ENCODE data around the gene THSD7A.
A peak's percentile ranks its signal among the peaks of the same experiment; 100 is the strongest.

THSD7A gene

GRCh38 chr7:11620406-11621253 lies 211.4 kb downstream of the THSD7A start:
- no peak for DNase-seq

GRCh38 chr7:11616466-11616865 lies 215.5 kb downstream of the THSD7A start:
- DNase-seq, result no peak

DNA sequence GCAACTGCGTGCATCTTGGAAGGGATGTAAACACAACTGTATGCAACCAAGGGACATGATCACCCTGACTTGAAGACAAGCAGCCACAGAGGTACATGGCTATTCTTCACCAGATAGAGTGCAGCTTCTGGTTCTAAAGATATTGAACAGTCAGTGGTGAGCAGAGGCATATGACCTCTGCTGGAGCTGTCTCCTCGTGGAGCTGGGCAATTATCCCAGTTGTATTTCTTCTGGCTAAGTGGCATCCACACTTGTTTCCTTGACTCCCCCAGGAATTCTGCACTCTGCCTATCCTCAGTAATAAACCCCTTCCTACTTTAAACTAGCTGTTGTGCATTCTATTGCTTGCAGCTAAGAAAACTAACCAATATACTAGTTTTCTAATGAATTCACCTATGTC lies 216.8 kb downstream of the THSD7A start:
- DNase-seq, result no peak

- peak; percentile 35 for DNase-seq
These were observed 218.6 kb downstream of the THSD7A start for GRCh38 chr7:11613292-11613930.

- DNase-seq, result no peak
These were observed 219.3 kb downstream of the THSD7A start for GRCh38 chr7:11612737-11613136.

- DNase-seq, result no peak
These were observed 222.8 kb downstream of the THSD7A start for GRCh38 chr7:11609096-11609670.

DNA sequence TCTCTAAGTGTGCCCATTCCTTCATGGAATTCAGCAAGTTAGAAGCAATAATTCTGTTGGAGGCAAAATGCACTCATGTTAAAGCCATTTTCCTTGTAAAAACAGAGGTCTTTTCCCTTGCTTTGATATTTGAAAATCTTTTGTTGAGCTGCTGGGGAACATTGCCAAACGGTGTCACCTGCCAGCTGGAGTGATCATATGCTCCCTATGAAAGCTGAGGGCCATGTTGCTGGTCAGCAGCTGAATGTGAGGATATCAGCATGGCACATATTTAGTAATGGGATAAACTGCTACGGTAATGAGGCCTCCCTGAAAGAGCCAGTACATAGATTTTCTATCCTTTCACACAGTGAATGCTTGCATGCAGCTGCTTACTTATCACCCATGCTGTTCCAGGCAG lies 224.3 kb downstream of the THSD7A start:
- peak; percentile 56 for DNase-seq

DNA sequence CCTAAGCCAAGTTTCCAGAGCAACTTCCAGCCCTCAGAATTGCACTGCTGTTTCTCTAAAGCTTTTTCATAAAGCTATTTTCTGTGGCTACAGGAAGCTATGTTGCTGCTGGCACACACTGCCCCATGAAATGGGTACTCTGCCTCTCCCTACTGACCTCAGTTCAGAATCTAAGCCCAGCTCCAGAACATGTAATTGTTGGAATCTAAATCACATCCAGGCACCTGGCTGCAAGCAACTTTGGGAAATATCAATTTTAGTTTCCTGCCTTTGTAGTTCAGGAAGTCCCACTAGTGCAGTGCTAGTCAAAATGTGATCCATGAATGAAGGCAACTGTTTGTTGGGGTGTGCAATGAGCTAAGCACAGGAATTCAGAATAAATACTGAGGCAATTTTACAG lies 226.2 kb downstream of the THSD7A start:
- no peak for DNase-seq

DNA sequence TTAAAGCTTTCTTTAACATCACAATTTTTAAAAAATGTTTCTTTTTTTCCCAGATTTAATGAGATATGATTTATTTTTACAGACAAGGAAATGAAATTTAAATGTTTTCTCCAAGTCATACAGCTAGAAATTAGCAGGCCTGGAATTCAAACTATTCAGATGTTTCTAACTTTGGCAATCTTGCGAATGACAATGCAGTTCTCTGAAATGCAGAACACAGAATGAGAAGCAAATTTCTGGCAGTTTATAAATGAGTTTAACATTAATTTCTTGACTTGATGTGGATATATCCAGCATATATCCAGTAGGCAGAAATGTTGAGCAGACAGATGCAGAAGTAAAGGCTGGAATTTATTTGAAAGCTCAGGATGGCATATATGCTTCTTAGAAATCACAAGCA lies 227.5 kb downstream of the THSD7A start:
- DNase-seq, result no peak

DNA sequence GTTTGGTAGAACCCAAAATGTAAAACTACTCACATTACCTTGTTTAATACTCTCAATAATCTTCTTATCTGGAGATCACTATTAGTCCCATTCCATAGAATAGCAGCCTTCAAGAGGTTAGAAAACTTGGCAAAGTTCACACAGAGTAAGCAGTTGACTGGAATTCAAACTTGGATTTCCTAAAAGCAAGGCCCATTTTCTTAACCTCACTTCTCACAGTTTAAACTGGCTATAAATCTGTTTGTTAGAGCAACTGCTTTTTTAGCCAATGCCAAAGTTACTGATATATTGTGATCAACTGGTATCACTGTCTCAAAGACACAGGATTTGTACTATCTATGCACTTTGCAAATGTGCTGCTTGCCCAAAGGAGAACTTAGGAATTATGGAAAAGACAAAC lies 230.2 kb downstream of the THSD7A start:
- no peak for DNase-seq

DNA sequence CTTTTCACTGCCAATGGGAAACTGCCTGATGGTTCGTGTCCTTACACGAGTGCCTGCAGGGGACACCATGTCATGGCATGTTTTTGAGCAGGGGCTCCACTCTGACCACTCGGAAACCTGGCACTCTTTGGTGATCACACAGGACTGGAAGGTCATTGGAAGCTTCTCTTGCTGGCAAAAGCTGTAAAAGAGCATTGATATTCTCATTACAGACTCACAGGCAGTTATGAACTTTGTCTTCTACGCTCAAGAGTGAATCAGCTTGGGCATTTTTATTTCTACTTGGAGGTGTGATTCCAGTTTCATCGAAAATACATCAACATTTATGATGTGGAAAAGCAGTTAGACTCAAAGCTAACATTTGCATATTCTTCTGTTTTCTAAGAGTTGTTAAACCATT lies 238.7 kb downstream of the THSD7A start:
- no peak for DNase-seq

DNA sequence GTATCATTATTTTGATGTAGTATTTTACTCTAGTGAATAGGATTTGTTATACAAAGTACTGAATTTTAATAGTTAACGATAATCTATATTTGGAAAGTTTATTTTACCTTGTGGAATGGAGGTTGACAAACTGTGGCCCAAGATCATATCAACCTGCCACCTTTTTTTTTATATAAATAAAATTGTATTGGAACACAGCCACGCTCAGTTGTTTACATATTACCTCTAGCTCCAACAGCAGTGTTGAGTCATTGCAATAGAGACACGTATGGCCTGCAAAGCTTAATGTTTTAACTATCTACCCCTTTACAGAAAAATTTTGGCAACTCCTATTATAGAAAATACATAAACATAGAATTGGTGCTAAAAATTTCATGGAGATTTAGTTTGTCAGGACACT lies 239.3 kb downstream of the THSD7A start:
- no peak for DNase-seq

DNA sequence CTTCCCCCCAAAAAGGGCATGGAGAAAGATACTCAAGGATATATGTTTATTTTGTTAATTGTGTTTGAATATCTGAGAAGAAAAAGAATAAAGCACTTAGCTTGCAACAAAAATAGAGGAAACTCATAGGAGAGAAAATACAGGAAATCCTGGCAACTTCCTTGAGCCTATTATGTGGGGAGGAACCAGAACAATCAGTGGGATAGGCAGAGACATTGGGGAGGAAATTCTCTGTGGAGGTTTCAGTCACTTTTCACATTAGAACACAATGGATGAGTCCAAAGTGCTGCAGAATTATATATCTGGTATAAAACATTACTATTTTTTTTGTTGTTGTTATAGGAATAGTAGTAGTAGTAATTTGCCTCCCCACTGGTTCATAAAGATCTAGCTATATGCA lies 240.1 kb downstream of the THSD7A start:
- DNase-seq, result no peak

- DNase-seq, result no peak
These were observed 240.9 kb downstream of the THSD7A start for GRCh38 chr7:11591055-11591633.

- DNase-seq, result no peak
These were observed 242.7 kb downstream of the THSD7A start for GRCh38 chr7:11589251-11589650.

DNA sequence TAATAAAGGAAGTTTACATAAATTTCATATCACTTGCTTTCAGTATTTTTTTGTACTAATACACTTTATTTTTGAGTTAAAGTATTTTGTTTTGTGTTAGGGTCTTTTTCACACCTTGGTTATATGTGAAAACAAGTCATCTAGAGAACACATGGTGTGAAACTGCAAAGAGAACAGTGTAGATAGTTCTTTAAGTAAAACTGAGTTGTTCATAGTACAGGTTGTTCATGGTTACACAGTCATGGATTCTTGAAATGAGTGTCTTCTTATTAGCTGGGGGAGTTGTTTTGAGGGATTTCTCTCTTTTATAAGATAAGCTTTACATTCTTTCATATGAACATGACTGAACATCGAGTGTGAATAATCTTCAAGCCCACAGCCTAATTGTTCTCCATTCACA lies 244.2 kb downstream of the THSD7A start:
- no peak for DNase-seq

GRCh38 chr7:11587048-11587447 lies 244.9 kb downstream of the THSD7A start:
- DNase-seq, result no peak

GRCh38 chr7:11584406-11585031 lies 247.5 kb downstream of the THSD7A start:
- no peak for DNase-seq

DNA sequence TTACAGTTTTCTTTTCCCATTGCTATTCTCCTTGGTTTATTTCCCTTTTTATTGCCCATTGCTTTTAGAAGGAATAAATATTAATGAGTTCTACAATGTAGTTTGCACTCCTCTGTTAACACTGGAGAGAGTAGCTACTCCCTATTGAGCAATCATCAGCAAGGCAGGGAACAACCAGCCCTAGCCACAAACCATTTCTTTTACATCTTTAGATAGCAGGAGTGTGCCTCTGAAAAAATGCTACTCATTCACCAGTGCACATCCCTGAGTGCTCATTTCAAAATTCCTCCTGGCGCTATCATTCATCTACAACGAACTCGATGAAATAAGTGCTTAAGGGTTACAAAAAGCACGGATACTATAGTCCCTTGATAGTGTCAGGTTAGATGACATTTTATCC lies 252.9 kb downstream of the THSD7A start:
- DNase-seq, result no peak

DNA sequence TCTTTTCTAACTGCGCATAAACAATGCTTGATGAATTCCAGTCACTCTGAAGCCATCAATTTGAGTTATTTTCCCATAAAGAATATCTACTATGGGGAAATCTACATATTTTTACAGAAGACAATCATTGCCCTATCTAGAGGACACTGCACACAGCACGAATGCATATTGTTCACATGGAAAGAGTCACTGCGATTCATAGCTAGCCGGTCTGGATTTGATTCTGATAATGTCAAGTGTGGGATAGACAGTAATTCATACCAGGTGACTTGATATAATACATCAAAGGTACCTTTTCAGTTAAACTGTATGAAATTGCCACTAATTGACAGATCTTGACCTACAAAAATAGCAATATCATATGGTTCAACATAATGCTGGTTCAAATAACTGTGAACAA lies 255.7 kb downstream of the THSD7A start:
- no peak for DNase-seq

GRCh38 chr7:11573128-11573750 lies 258.8 kb downstream of the THSD7A start:
- DNase-seq, result no peak

DNA sequence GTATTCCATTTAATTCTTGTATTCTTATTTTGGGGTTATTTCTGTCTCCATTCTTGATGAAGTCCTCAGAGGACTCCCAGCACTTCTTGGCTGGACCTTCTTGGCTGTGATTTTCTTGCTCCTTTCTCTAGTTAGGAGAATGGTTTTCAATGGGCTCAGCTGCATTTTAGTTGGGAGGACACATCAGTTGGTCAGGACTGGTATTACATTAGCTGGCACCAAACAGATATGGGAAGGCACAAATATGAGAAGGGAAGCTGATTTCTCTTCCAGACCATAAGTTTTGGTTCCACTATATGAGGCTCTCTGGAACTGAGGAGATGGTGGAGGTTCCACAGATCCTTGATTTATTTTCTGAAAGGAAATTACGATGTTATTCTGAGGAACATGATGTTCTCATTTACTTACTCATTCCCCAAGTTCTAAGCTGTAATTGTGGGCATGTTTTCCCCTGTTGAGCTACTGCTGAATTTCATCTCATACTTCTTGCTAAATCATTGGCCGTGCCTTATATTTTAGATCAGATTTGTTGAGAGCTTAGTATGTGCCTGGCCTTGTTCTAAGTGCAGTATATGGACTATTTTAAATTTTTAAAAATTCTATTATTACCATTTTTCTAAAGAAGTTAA lies 261.0 kb downstream of the THSD7A start:
- DNase-seq, result no peak
